T-helper 9 cell (primary cell): Measurements from ENCODE around the gene GOLGA8Q.
"Not testable (repeated sequence)": the region's sequence is repeated elsewhere in the genome, so short reads cannot be mapped to it uniquely, and the experiment has no call there.

Source experiments
- DNase-seq: peaks from one replicate; pipeline ENCODE4 v3.0.0-alpha.2; 2020
- total RNA-seq, 2 donors: gene quantifications; one replicate each; lab custom pipeline; 2026; lab: John Stamatoyannopoulos, UW

GOLGA8Q gene
- total RNA-seq, result 0.07 to 0.24 reads per million in 2 donors

DNA sequence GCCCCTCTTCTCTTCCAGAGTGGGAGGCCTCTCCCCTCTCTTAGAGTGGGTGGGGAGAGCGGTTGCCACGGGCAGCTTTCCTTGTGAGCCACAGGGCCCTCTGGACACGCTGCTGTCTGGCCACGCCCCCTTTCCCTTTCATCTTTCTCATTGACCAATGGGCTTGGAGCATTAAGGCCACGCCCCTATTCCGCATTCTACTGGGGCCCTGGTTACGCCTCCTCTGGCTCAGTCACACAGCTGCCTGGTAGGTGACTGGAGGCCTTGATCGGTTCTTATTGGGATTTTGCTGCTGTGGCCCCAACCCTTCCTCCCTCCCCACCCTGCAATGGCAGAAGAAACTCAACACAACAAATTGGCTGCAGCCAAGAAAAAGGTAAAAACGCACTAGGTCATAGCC is at the start of gene GOLGA8Q:
Gene GOLGA8Q (plus strand): TSS at position 301 of the 400 bp plus-strand sequence. CDS start 28 bp downstream, at position 329.
- DNase-seq, result not testable (repeated sequence)

DNA sequence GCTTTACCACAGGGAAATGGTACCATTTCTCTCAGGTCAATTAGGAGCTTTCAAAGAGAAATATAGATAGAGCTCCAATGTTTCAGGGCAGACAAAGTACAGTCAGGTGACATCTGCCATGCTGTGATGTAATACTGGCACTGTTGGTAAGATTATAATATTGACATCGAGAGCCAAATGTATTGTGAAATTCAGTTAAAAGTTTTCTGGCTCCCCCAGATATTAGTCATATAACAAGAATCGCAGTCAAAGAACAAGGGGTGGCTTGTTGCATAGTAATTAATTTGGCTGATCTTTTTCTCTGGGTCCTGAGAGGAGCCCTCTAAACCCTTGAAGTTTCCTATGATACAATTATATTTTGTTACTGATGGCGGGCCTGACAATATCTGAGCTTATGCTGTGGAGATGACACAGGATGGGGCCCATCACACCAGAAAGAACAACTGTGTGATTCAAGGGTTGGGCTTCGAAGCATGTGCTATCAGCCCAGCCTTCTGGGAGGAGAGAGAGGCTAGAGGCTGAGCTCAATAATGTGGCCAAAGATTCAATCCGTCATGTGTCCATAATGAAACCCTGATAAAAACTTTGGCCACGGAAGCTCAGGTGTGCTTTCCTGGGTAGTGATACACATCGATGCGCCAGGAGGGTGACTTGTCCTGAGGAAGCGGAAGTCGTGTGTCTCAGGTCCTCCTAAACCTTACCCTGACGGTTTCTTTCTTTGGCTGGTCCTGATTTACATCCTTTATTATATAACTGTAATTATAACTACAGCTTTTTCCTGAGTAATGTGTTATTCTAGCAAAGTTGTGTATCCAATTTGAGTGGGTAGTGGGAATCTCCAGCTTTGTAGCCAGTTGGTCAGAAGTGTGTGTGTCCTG is 48.7 kb upstream of the GOLGA8Q start:
- not testable (repeated sequence) for DNase-seq

- not testable (repeated sequence) for DNase-seq
Measured at GRCh38 chr15:30504162-30504843, 47.5 kb upstream of the GOLGA8Q start.

- not testable (repeated sequence) for DNase-seq
Measured at GRCh38 chr15:30514545-30514944, 37.3 kb upstream of the GOLGA8Q start.

- DNase-seq, result not testable (repeated sequence)
Measured at GRCh38 chr15:30523453-30524243, 28.2 kb upstream of the GOLGA8Q start.

GRCh38 chr15:30525912-30526311 is 25.9 kb upstream of the GOLGA8Q start:
- DNase-seq, result not testable (repeated sequence)

DNA sequence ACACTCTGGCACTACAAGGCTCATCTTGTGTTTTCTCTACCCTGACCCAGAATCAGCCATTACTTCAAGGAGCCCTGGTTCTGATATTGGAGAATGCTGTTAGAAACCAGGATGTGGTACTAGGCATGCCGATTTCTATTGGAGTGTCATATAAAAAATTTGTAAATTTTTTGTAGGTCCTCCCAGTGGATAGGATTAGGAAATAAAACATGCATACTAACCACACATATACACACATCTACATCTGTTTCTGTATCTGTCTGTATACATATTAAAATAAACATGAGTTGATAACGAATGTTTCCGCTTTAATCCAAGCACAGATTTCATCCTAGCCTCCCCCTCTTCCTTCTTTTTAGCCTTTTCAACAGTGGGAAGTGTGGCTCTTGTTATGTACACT is 22.8 kb upstream of the GOLGA8Q start:
- not testable (repeated sequence) for DNase-seq

- DNase-seq, result not testable (repeated sequence)
Measured at GRCh38 chr15:30566949-30567348, 15.1 kb downstream of the GOLGA8Q start.

GRCh38 chr15:30573012-30573491 is 21.2 kb downstream of the GOLGA8Q start:
- not testable (repeated sequence) for DNase-seq

DNA sequence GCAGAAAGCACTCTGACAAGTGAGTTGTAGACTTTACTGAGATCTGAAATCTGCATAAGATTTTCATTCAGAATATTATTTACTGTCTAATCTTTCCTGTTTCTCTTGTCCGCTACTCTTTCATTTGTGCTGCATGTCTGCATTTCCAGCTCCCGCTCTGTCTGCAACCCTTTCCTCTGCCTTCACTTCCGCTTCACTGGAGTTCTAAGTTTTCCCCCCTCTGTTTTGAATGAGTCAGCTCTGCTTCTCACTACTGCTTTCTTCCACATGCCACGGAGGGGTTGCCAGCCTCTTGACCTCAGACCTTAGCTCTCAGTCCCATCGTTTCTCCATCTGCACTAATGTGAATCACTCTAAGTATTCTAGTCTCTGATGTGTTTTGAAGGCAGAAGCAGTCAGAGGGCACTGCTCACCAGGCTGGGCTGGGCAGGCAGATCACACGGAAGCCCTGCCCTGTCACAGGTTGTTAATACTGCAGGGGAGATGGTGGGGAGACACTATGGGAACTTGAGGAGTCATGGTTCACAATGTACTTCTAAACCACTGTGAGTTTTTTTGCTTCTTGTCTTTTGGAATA is 27.6 kb downstream of the GOLGA8Q start:
- not testable (repeated sequence) for DNase-seq

DNA sequence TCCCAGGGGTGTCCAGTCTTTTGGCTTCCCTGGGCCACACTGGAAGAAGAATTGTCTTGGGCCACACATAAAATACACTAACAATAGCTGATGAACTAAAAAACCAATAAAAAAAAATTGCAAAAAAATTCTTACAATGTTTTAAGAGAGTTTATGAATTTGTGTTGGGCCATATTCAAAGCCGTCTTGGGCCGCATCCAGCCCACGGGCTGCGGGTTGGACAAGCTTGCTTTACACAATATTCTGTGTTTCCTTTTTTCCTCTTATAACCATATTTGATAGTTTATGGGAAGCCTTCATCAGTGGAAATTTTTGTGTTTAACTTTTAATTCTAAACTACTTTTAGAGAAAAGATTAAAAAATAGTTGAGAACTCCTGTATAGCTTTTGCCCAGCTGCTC is 28.9 kb downstream of the GOLGA8Q start:
- not testable (repeated sequence) for DNase-seq

DNA sequence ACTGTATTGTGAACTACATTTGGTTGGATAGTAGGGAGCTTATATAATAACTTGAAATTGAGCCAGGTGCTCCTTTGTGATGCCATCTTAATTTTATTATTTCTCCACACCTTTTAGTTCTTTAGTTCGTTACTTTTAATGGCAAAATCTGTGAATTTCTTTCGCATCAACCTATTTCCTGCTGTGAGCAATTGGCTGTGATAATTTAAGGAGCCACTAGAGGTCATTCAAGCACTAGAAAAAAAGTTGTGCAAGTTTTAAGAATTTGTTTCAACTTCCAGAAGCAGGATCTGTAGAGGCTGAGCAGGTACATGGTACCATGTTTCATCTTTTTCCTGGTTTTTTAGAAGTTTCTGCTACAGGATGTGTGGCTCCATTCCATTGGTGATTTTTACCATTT is 47.1 kb downstream of the GOLGA8Q start:
- not testable (repeated sequence) for DNase-seq

DNA sequence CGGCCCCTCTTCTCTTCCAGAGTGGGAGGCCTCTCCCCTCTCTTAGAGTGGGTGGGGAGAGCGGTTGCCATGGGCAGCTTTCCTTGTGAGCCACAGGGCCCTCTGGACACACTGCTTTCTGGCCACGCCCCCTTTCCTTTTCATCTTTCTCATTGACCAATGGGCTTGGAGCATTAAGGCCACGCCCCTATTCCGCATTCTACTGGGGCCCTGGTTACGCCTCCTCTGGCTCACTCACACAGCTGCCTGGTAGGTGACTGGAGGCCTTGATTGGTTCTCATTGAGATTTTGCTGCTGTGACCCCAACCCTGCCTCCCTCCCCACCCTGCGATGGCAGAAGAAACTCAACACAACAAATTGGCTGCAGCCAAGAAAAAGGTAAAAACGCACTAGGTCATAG is 51.9 kb downstream of the GOLGA8Q start, which contains the start of gene GOLGA8H:
Gene GOLGA8H (plus strand): TSS at position 233 of the 400 bp plus-strand sequence. CDS start 98 bp downstream, at position 331.
- not testable (repeated sequence) for DNase-seq
